HG02852 (cell line): ENCODE results near the gene ALDOA.
"Not testable (repeated sequence)": the region's sequence is repeated elsewhere in the genome, so short reads cannot be mapped to it uniquely, and the experiment has no call there.

Experiments
- ATAC-seq: cut with Tn5 transposase; IDR thresholded peaks from one replicate; pipeline ENCODE4 v1.9.1; 2021; ENCODE audit warnings: mild to moderate bottlenecking, moderate library complexity; ENCODE audit not compliant: unreplicated experiment

Gene ALDOA

DNA sequence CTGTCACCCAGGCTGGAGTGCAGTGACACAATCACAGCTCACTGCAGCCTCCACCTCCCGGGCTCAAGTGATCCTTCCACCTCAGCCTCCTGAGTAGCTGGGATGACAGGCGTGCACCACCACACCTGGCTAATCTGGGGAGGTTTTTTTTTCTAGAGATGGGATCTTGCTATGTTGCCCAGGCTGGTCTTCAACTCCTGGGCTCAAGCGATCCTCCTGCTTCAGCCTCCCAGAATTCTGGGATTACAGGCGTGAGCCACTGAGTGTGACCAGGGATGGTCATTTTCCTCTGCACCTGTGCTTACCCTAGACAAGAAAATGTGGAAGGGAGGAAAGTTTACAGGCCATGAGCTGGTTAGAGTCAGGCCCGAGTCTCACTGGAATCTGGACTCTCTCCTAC is 24.9 kb upstream of the ALDOA start:
- ATAC-seq: not testable (repeated sequence)

DNA sequence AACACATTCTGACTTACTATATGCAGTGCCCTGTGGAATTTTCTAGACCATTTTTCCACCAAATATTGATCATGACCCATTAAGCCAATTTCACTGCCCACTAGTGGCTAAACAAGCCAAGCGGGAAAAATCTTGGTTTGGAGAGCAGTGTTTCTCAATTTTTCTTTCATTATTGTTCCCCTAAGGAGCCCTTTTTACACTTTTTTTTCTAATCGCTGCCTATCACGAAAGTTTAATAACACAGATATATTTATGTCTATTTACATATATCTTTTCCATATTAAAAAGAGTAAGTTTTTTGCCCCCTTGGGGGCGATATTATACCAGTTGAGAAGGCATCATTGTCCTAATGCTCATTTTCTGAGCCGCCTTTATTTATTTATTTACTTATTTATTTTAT is 23.7 kb upstream of the ALDOA start:
- ATAC-seq: no peak

DNA sequence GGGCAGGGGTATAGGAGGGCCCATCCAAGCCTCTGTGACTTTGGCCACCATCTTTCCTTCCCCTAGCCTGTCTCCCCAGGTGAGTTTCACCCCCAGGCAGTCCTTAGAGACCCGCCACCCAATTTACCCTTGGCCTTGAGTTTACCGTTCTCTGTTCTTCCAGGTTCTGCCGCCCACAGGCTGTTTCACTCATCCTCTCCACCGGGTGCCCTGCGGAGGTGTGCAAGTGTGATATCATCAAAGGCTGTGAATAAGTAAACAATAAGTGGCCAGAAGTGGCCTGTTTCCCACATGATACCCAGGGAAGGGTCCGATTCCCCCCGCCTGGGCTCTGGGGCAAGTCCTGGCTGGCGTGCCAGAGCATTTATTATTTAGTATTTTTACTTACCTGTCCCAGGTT is 19.4 kb upstream of the ALDOA start:
- no peak for ATAC-seq

DNA sequence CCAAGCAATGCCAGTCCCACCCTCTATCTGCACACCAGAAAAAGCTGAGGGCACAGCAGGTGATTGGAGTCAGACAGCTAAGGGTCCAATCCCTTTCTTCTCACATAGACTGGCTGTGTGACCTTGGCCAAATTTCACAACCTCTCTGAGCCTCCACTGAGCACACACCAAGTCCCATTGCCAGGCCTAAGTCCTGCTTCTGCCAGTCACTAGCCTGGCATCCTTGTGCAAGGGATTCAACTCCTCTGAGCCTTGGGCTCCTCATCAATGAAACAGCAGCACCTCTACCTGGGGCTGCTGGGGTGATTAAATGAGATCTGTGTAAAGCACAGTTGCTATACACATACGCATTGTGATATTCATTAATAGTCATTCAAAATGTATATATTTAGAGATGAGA is 19.0 kb upstream of the ALDOA start:
- no peak for ATAC-seq

DNA sequence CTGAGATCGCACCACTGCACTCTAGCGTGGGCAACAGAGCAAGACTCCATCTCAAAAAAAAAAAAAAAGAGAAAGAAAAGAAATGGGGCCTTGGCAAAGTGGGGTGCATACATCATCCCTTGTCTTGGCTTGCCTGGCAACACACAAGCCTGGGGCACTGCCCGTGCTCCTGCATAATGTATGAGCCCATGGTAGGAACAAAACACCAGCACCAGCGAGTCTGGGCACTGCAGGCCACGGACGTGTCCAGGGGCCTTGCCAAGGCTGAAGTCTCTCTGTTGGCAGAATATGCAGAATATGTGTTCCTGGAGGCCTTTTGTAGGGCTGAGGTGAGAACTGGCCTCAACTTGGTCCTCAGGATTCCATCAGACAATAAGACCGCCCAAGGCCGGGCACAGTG is 15.7 kb upstream of the ALDOA start:
- ATAC-seq: no peak

DNA sequence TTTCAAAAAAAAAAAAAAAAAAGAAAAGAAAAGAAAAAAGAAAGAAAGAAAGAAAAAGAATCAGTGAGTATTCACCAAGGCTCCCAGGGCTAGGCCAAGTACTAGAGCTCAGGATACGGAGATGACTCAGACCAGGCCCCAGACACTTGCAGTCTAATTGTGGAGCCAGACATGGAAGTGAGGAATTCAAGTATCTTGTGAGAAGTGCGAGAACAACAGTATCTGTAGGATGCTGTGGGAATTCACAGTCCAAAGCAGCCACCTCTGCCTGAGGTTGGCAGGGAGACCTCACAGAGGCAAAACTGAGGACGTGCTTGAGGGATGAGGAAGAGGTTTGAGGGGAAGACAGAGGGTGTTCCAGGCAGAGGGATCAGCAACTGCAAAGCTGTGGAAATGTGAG is 14.0 kb upstream of the ALDOA start:
- no peak for ATAC-seq

DNA sequence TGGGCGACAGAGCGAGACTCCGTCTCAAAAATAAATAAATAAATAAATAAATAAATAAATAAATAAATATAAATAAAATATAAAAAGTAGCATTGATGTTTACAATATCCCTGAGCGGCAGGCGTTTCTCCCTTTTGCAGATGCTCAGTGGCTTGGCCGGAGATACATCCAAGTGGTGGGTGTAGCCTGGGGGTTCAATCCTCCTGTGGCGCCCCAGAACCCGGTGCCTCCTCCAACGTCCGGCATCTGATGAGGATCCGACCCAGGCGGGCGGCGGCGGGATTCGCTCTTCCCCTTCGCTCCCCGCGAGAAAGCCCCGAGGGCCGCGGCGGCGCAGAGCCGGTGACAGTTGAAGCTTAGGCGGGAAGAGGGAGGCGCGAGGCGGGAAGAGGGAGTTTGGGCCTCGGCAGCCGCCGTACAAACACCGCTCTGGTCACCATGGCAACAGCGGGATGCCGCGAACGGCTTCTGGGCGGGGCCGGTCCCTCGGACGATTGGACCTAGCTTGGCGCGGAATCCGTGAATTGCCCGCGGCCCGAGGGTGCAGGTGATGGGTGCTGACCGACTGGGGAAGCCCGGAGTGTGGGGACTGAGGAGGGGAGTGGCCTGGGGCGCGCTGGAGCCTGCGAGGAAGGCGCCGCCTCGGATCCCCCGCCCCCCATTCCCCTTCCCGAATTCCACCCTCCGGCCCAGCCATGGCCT is 12.7 kb upstream of the ALDOA start:
- peak; percentile 64 for ATAC-seq

DNA sequence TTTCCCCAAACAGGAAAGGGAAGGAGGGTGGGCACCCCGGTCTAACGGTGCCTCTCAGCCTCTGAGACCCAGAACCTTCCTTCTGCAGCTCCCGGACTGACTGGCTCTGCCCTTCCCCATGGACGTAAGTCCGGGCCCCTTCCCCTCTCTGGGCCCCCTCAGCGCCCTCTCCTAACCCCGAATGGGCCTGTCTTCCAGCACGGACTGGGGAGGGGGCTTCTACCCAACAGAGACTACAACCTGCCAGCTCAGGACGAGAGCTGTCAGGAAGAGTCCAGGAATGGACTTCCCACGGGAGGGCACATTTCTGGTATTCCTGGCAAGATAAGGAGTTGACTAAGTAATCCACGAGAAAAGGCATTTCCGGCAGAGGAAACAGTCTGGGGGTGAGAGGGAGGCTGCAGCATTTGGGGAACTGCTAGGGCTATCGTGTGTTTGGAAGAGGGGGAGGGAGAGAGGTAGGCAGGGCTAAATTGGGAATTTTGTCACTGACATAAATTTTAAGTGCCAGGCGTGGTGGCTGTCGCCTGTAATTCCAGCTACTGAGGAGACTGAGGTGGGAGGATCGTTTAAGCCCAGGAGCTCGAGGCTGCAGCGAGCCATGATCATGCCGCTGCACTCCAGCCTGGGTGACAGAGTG is 12.1 kb upstream of the ALDOA start:
- peak; percentile 10 for ATAC-seq

DNA sequence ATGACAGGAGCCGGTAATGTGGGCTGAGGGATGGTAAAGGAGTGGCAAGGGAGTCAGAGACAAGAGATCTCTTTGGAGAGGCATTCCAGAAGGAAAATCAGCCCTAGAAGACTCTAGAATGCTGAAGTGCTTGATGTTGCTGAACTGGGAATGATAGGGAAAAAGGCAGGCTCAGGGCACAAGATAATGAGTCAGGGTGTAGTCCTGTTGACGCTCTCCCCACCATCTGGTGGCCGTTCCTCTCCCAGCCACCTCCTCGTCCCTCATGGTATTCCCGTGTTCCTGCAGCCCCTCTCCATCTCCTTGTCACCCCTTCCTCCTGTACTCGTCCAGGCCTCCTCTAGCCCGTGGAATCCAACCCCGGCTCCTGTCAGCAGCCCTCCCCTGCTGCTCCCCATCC is 11.1 kb upstream of the ALDOA start:
- ATAC-seq: no peak

DNA sequence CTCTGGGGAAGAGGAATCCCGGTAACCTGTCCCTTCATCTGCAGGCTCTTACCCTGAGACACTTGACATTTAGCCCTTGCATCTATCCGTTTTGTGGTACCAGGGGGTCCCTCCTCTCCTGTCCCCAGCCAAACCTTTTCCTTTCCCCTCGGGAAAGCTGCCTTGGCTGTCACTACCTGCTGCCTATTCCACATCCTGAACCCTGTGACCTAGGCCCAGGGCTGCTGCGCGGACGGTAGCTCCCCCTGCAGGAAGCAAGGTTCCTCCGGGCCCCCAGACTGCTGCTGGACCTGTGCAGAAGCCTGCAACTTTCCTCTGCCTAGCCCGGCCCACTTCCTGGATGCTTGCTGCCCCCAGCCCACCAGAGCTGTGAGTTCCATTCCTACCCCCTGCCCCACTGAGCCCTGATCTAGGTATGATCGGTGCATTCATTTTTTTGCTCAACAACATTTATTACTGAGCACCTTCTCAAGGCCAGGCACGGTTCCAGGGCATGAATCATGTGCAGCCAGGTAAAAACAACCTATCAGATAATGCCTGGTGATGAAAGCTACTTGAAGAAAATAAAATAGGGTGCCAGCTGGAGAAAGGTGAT is 10.5 kb upstream of the ALDOA start:
- ATAC-seq: no peak

DNA sequence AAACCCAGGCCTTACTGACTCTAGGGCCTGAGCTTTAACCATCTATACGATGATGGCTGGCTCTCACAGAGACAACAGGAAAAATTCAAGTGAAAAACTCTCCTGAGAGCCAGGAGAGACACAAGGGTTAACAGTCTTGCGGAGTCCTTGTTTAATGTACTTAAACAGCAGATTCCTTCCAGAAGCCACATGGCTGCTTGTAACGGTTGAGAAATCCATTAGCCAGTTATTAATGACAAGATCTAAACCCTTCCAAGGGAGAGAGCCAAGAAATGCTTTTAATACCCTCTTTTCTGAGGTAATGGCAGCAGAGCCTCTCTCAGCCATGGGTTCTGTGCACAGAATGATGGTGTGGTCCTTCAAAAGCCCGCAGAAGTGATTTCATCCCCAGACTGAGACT is 5.2 kb upstream of the ALDOA start:
- ATAC-seq: no peak

DNA sequence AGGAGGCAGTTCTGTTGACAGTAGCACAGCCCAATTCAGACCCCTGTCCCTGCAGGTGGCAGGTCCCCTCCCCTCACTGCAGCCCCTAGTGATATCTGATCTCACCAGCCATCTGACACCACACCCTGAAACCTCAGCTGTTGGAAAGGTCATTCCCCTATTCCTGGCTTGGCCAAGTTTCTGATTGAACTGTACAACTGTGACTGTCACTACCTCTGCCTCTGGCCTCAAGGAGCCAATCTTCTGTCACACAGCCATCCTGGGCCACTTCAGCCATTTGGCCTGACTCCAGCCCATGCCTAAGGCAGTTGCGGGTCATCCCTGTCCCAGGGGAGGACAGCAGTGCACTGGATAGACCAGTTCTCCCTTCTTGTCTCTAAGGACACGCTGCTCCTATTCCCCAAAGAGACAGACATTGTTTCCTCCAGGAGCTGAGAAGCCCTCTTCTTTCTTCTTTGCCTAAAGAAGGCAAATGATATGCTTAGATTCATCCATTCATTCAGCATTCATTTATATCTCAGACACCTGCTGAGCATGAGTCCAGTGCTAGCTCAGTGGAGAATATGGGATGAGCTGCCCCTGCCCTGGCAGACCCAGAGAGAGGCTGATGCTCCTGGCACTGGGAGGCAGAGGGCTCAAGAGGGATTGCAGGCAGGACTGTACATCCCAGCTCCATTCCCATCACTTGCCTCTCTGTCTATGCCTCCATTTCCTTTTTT is 4.6 kb upstream of the ALDOA start:
- no peak for ATAC-seq

DNA sequence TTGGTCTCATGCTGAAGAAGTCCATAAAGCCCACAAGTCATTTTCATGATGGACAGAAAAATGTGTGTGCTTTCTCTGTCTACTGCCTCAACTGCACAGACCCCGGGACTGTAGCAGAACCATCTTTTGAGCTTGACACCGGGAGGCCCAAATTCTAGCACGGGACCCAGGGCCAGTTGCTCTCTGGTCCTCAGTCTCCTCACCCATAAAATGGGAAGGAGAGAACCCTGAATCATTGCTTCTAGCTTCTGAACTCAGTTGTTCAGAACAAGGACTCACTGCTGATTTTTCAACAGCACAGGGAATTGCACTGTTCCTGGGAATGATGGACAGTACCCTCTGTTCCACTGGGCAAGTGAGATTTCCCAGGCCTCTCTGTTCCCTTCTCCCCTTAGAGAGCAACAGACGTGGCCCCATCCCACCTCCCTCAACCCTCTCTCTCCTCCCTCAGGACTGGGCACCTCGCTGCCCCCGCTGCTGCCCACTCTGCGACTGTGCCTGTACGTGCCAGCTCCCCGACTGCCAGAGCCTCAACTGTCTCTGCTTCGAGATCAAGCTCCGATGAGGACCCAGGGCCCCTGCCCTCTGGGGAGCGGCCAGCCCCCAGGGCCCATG is 2.2 kb upstream of the ALDOA start:
- ATAC-seq: no peak

DNA sequence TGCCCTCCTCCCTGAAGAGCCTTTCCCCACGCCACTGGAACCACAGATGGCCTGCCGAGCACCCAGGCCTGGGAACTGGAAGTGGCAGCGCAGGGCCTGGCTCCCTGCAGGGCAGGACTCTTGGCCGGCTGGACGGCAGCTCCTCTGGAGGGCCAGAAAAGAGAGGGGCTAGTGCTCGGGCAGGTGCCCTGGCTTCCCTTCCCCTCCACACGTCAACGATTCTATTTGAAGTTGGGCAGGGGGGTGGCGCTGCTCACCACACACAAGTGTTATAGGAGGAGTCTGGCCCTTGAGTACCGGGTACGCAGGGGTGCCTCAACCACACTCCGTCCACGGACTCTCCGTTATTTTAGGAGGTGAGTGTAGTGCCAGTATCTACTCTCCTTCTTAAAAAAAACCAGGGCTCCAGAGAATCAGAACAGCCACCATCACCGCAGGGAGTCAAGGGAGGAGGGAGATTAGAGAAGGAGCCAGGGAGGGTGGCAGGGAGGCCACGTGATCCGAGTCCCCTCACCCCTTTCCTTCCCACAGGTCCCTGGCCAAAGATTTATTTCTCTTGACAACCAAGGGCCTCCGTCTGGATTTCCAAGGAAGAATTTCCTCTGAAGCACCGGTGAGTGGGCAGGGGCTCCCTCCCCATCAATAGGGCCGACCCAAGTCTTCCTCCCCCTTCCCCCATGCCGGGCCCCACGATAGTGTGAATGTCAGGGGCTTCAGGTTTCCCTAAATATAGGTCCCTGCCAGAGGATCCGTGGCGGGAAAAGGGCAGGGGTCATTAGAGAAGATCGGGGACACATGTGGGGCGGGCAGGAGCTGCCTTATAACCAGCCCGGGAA is 1.4 kb upstream of the ALDOA start:
- ATAC-seq: no peak

DNA sequence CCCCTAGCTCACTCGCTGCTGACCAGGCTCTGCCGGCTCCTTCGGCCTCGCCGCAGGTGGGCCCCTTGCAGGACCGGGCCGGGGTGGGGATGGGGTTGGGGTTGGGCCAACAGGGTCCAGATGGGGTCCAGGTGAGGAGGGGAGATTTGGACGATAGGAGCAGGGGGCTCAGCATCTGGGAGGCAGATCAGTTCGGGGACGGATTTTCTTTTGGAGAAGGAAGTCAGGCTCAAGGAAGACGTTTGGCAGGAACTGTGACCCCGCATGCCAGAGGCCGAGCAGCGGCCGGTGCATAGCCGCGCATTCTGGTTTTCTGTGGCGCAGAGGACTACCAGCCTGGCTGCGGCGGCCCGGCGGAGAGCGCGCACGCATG is 845 bp upstream of the ALDOA start:
- no peak for ATAC-seq

DNA sequence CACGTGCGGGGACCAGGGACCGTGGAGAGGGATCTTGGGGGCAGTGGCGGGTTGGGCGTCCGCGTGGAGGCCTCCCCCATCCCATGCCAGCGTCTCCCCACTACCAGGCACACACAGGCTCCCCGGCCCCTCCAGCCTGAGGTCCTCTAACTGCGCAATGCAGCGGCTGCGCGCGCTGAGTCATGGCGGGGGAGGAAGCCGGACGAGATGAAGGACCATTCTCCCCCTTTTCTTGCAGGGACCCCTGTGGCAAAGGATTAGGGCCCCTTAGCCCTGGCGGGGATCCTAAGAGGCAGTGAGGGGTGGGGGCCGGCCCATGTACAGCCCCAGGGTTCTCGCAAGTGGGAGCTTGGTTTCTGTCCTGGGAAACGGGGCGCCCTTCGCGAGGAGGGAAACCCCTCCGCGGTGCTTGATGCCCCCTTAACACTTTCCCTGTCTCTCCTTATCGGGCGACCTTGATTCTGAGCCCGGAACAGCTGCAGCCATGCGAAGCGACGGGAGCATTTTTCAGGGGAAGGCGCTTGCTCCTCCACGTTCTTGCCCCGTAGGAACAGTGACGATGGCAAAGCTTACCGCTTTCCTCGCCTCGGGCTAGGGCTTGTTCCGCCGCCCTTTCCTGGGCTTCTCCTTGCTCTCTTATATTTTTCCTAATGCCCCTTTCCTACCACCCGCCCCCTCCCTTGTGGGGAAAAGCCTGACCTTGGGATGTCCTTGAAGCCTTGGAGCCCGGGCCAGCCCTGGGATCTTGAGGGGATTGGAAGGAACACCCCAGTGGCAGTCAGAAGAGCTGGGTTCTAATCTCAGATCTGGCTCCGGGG is 592 bp downstream of the ALDOA start:
- no peak for ATAC-seq

DNA sequence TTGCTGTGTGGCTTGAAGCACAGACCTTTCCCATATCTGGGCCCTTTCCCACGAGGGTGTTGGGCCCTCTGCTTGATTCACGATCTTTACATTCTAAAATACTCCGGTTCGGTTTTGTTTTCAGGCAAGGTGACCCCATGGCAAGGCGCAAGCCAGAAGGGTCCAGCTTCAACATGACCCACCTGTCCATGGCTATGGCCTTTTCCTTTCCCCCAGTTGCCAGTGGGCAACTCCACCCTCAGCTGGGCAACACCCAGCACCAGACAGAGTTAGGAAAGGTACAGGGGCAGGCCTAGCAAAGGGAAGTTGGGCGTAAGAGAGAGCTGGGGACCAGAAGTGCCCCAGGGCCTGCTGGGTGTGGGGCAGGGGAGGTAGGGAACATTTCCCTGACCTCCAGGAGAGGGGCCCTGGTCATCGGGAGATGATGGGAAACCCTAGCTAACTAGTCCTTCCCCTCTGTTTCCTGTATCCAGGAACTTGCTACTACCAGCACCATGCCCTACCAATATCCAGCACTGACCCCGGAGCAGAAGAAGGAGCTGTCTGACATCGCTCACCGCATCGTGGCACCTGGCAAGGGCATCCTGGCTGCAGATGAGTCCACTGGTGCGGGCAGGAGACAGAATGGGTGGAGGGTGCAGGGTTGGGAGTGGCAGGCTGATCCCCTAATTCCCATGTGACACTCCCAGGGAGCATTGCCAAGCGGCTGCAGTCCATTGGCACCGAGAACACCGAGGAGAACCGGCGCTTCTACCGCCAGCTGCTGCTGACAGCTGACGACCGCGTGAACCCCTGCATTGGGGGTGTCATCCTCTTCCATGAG is 1.4 kb downstream of the ALDOA start:
- no peak for ATAC-seq

DNA sequence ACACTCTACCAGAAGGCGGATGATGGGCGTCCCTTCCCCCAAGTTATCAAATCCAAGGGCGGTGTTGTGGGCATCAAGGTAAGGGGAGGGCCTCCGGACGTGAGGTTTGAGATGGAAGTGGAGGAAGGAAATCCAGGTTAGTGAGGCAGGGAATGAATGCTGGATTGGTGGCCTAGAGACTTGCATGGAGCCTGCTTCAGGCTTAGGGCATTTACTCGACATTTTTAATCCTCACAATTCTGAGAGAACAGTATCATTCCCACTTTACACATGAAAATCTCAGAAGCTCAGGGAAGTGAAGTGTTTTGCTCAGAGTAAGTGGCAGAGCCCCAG is 2.0 kb downstream of the ALDOA start:
- no peak for ATAC-seq

DNA sequence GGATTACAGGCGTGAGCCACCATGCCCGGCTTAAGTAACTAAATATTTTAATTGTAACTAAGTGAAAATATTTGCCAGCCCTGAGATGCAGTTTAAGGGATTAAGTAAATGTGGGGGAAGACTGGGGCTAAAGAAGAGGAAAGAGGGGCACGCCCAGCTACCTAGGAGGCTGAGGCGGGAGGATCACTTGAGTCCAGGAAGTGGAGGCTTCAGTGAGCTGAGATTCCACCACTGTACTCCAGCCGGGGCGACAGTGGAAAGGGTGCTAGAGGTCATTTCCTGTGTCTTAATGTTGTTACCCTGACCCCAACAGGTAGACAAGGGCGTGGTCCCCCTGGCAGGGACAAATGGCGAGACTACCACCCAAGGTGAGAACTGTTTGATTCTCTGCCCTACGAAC is 2.8 kb downstream of the ALDOA start:
- no peak for ATAC-seq
